Natural killer cell (primary cell): ENCODE results near the gene ZCCHC14. TPM values are rescaled to one million over a fixed set of nuclear protein-coding genes. Genes with fewer than 3 reads are reported as not detected.

Experiments used
- ATAC-seq, 3 donors: fragments of 150-1000 bp in 2 of 3; fragments of 200-7000 bp in 1 of 3; cut with Tn5 transposase; 1 replicate in 1 of 3; 2 replicates in 2 of 3; pipeline ENCODE4 v1.10.0; 2021; ENCODE audit warnings: mild to moderate bottlenecking in 2 of 3, moderate library complexity in 2 of 3
- DNase-seq, 2 donors: peaks; one replicate each; pipeline versions ENCODE4 v3.0.0 to v3.0.0-alpha.2; 2013 to 2021; ENCODE audit warnings: mixed read lengths in 1 of 2
- H3K27ac ChIP-seq: one replicate; pipeline ENCODE4 v1.5.1; 2013; ENCODE audit warnings: mild to moderate bottlenecking, low read length
- H3K27me3 ChIP-seq: one replicate; pipeline ENCODE4 v1.6.1; 2013; ENCODE audit warnings: low read length; ENCODE audit not compliant: control insufficient read depth, insufficient read depth
- H3K36me3 ChIP-seq: one replicate; pipeline ENCODE4 v1.6.1; 2013; ENCODE audit warnings: low read length; ENCODE audit not compliant: control insufficient read depth, insufficient read depth
- H3K4me1 ChIP-seq: one replicate; pipeline ENCODE4 v1.6.1; 2013; ENCODE audit warnings: low read length; ENCODE audit not compliant: control insufficient read depth, insufficient read depth
- H3K4me3 ChIP-seq: one replicate; pipeline ENCODE4 v1.5.1; 2013; ENCODE audit warnings: low read length
- H3K9me3 ChIP-seq: one replicate; pipeline ENCODE4 v1.6.1; 2013; ENCODE audit warnings: low read length; ENCODE audit not compliant: control insufficient read depth, insufficient read depth
- H3K27ac Mint-ChIP-seq, 2 donors: one replicate each; pipeline ENCODE4 v1.8.0; 2022; ENCODE audit warnings: mild to moderate bottlenecking in 2 of 2, mixed read lengths in 2 of 2, moderate library complexity in 1 of 2
- H3K27me3 Mint-ChIP-seq, 2 donors: one replicate each; pipeline ENCODE4 v1.8.0; 2022; ENCODE audit warnings: low read depth in 2 of 2, mixed read lengths in 2 of 2
- H3K36me3 Mint-ChIP-seq: one replicate; pipeline ENCODE4 v1.8.0; 2022; ENCODE audit warnings: mixed read lengths
- H3K4me1 Mint-ChIP-seq, 2 donors: one replicate each; pipeline ENCODE4 v1.8.0; 2022; ENCODE audit warnings: mixed read lengths in 2 of 2
- H3K4me3 Mint-ChIP-seq: one replicate; pipeline ENCODE4 v1.8.0; 2022; ENCODE audit warnings: mild to moderate bottlenecking, moderate library complexity, mixed read lengths
- H3K9me3 Mint-ChIP-seq, 2 donors: one replicate each; pipeline ENCODE4 v1.8.0; 2022; ENCODE audit warnings: mixed read lengths in 2 of 2
- CTCF ChIP-seq: fragments of 200-600 bp; IDR thresholded peaks from one replicate; pipeline ENCODE4 v1.8.0; 2022; ENCODE audit warnings: antibody characterized with exemption
- WGBS: methylation state at CpG from one replicate; pipeline ENCODE4 v1.1.7; 2013; ENCODE audit warnings: missing lambda C conversion rate; ENCODE audit not compliant: insufficient coverage; 5-methylcytosine and 5-hydroxymethylcytosine counted together
- intact Hi-C: fragments of 100-400 bp; cut with micrococcal nuclease; formaldehyde crosslinking; loops from one replicate; pipeline ENCODE4 v1.14.2; 2022
- total RNA-seq, 4 donors: library from RNA; stranded (reverse); fragments of 120-200 nt in 1 of 4; gene quantifications; one replicate each; pipeline versions ENCODE4 v1.2.3 to v1.2.4, GENCODE V29; 2013 to 2022

The ZCCHC14 gene
- total RNA-seq, 3 donors from 2014 or later (not counting 1 experiment from before 2014, with no cell fraction given), result 12.2 to 20.9 (median 19.2) TPM

- ATAC-seq, result no peak
- H3K27me3 ChIP-seq, result no peaks in the 10 kb centered on the region
Measured at GRCh38 chr16:87369796-87370719, 122.8 kb downstream of the ZCCHC14 start.

GRCh38 chr16:87369117-87369765 is 123.6 kb downstream of the ZCCHC14 start:
- peak overlapping the region in 1 of 2 donors; percentile 22 for H3K27ac Mint-ChIP-seq
- intact Hi-C loops, result no loop called here
- 97% methylated on average over 13 of the region's 14 CpGs for WGBS
- H3K27ac ChIP-seq, result no peak overlapping the region
- H3K9me3 ChIP-seq, result no peaks in the 10 kb centered on the region
- H3K27me3 ChIP-seq, result no peaks in the 10 kb centered on the region
- no peak overlapping the region for H3K4me3 ChIP-seq
- peaks cover 20% of the 10 kb centered on the region for H3K4me1 ChIP-seq
- DNase-seq (no peak), ATAC-seq (no peak)
- TF ChIP-seq CTCF, result no peak
- H3K36me3 ChIP-seq, result no peaks in the 10 kb centered on the region
- no peak overlapping the region for H3K4me3 Mint-ChIP-seq
- H3K9me3 Mint-ChIP-seq, result no peaks in the 10 kb centered on the region
- H3K4me1 Mint-ChIP-seq, result peaks cover 28 to 47% of the 10 kb centered on the region in 2 donors
- no peaks in the 10 kb centered on the region for H3K27me3 Mint-ChIP-seq
- no peaks in the 10 kb centered on the region for H3K36me3 Mint-ChIP-seq

More at GRCh38 chr16:87369796-87370719, 122.8 kb downstream of the ZCCHC14 start:
- Histone ChIP-seq H3K36me3 (no peaks in the 10 kb centered on the region), H3K4me1 (peaks cover 15% of the 10 kb centered on the region), H3K27ac (no peak overlapping the region), H3K9me3 (no peaks in the 10 kb centered on the region), H3K4me3 (no peak overlapping the region)
- Mint-ChIP-seq H3K27ac (no peak overlapping the region), H3K36me3 (no peaks in the 10 kb centered on the region), H3K27me3 (no peaks in the 10 kb centered on the region), H3K9me3 (no peaks in the 10 kb centered on the region), H3K4me3 (no peak overlapping the region), H3K4me1 (peaks cover 20 to 39% of the 10 kb centered on the region in 2 donors)
- 90% methylated on average over 13 of the region's 16 CpGs for WGBS
- no peak for TF ChIP-seq CTCF
- DNase-seq, result no peak
- intact Hi-C loops, result no loop called here

GRCh38 chr16:87368029-87368770 is 124.6 kb downstream of the ZCCHC14 start:
- Mint-ChIP-seq H3K9me3 (no peaks in the 10 kb centered on the region), H3K27me3 (no peaks in the 10 kb centered on the region), H3K4me1 (peaks cover 33 to 56% of the 10 kb centered on the region in 2 donors), H3K36me3 (no peaks in the 10 kb centered on the region), H3K4me3 (no peak overlapping the region), H3K27ac (no peak overlapping the region)
- H3K9me3 ChIP-seq, result no peaks in the 10 kb centered on the region
- H3K27ac ChIP-seq, result no peak overlapping the region
- no peak overlapping the region for H3K4me3 ChIP-seq
- no peaks in the 10 kb centered on the region for H3K36me3 ChIP-seq
- no peak for ATAC-seq
- 52% methylated on average over 4 of the region's 5 CpGs for WGBS
- no peak for DNase-seq
- no peaks in the 10 kb centered on the region for H3K27me3 ChIP-seq
- peaks cover 25% of the 10 kb centered on the region for H3K4me1 ChIP-seq
- intact Hi-C loops, result no loop called here
- TF ChIP-seq CTCF, result no peak
